ENCODE measurements around the gene PDPK1.

GRCh38 chr16:2492292-2492691 is 45.5 kb upstream of the PDPK1 start:
- TF ChIP-seq CTCF (conservative IDR thresholded peaks at IDR 0.05 in 1 of 2, IDR thresholded peaks at IDR 0.05 in 1 of 2; ENCODE audit: extremely low read depth in 1 of 2, insufficient read depth in 1 of 2, low read depth in 1 of 2, low read length in 2 of 2) (no peak), EZH2 (IDR thresholded peaks at IDR 0.05; ENCODE audit: borderline replicate concordance, low read length) (no peak)

Data from mammary epithelial cell (primary cell).